ENCODE results near the gene INSRR.

Gene INSRR

DNA sequence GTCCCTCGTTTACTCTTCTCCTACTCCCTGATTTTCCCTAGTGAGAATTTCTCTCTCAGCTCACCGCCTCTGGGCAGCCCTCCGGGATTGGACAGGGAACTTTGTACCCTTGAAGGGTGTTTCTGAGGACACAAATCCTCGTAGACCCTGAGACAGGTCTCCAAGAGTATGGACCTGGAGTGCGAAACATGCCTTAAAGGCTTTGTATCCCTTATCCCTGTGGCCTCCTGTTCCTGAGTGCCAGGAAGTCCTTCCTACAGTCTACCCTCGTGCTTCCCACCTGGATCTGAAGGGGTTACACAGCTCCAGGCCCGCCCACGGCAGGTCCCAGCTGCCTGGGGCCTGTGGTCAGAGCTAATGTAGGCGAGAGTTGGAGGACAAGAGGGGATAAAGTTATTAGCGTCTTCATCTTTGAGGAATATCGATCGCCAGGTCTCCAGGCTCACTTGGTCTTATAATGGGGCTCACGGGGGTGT, 27.0 kb upstream of the INSRR start:
- Histone ChIP-seq H3K9me3 (ENCODE audit: insufficient read depth, low read length, severe bottlenecking) (no peaks in the 10 kb centered on the region), H3K36me3 (ENCODE audit: insufficient read depth, low read length) (no peaks in the 10 kb centered on the region), H3K4me2 (ENCODE audit: insufficient read depth, low read length) (no peak overlapping the region), H2AFZ (ENCODE audit: low read depth, low read length) (no peak overlapping the region), H3K79me2 (ENCODE audit: insufficient read depth, low read length) (no peaks in the 10 kb centered on the region), H3K27ac (ENCODE audit: low read length) (no peak overlapping the region), H3K4me3 (ENCODE audit: low read depth in 1 of 2, low read length in 2 of 2) (no peak overlapping the region), H3K9ac (ENCODE audit: low read depth, low read length) (no peak overlapping the region), H3K4me1 (ENCODE audit: insufficient read depth, low read length) (peaks cover 3% of the 10 kb centered on the region; the same call in 1 of the 2 replicates), H4K20me1 (ENCODE audit: insufficient read depth, low read length) (peaks cover 3% of the 10 kb centered on the region), H3K27me3 (ENCODE audit: insufficient read depth, low read length, poor library complexity) (peaks cover 21% of the 10 kb centered on the region)
- no peak for DNase-seq
- TF ChIP-seq EZH2 (IDR thresholded peaks at IDR 0.05; ENCODE audit: borderline replicate concordance, low read depth, low read length, severe bottlenecking) (no peak), CTCF (IDR thresholded peaks at IDR 0.05; ENCODE audit: borderline replicate concordance, extremely low read depth, low read length, poor library complexity, severe bottlenecking) (no peak)
- no peak for ATAC-seq (ENCODE audit: insufficient read depth, low read depth)

DNA sequence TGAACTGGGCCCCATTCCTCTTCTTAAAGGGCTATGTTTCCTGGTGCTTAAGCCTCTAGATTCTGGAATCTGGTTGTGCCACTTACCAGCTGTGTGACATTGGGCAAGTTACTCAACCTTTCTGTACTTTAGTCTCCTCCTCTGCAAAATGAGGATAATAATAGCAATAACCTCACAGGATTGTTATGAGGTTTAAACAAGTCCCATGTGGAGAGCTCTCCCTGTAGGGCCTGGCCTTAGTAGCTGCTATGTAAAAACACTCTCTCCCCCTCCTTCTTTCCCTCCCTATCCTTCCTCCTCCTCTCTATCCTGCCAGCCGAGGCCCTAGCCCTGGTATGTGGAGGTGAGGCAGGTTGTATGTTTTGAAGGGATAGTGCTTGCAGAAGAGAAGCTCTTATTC, 26.4 kb upstream of the INSRR start:
- TF ChIP-seq CTCF (IDR thresholded peaks at IDR 0.05; ENCODE audit: borderline replicate concordance, extremely low read depth, low read length, poor library complexity, severe bottlenecking) (no peak), EZH2 (IDR thresholded peaks at IDR 0.05; ENCODE audit: borderline replicate concordance, low read depth, low read length, severe bottlenecking) (no peak)
- peaks cover 21% of the 10 kb centered on the region for H3K27me3 ChIP-seq (ENCODE audit: insufficient read depth, low read length, poor library complexity)
- H3K4me2 ChIP-seq (ENCODE audit: insufficient read depth, low read length), result no peak overlapping the region
- H4K20me1 ChIP-seq (ENCODE audit: insufficient read depth, low read length), result peaks cover 3% of the 10 kb centered on the region
- no peak for ATAC-seq (ENCODE audit: insufficient read depth, low read depth)
- H3K27ac ChIP-seq (ENCODE audit: low read length), result no peak overlapping the region
- no peak for DNase-seq
- no peaks in the 10 kb centered on the region for H3K79me2 ChIP-seq (ENCODE audit: insufficient read depth, low read length)
- no peak overlapping the region for H3K9ac ChIP-seq (ENCODE audit: low read depth, low read length)
- H3K36me3 ChIP-seq (ENCODE audit: insufficient read depth, low read length), result no peaks in the 10 kb centered on the region
- no peaks in the 10 kb centered on the region for H3K9me3 ChIP-seq (ENCODE audit: insufficient read depth, low read length, severe bottlenecking)
- H2AFZ ChIP-seq (ENCODE audit: low read depth, low read length), result no peak overlapping the region
- peaks cover 3% of the 10 kb centered on the region; the same call in 1 of the 2 replicates for H3K4me1 ChIP-seq (ENCODE audit: insufficient read depth, low read length)
- no peak overlapping the region for H3K4me3 ChIP-seq (ENCODE audit: low read depth in 1 of 2, low read length in 2 of 2)

DNA sequence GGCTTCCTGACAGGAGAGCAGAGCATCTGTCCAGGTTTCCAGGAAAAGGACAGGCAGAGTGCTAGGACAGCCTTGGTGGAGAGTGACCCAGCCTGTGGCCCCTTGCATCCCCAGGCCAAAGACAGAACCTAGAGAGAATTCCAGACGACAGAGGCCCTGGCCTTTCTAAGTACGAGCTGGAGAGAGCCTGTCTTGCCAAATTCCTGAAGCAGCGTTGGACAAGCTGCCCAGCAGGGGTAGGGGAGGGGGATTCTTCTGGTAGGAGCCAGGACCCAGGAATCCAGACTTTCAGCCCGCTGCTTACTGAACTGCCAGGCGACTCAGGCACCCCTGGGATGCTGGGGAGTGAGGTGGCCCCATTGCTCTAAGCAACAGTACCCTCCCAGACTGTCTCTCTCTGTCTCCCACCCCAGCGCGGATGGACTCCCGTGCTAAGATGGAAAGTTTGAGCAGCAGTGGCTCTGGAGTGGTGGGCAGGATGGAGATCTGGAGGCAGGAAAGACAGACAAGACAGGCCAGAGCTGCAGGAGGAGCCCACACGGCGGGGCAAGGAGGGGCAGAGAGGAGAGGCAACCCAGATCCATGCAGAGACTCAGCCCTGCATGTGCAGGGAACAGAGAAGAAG, 25.8 kb upstream of the INSRR start:
- TF ChIP-seq EZH2 (IDR thresholded peaks at IDR 0.05; ENCODE audit: borderline replicate concordance, low read depth, low read length, severe bottlenecking), result no peak
- TF ChIP-seq CTCF (IDR thresholded peaks at IDR 0.05; ENCODE audit: borderline replicate concordance, extremely low read depth, low read length, poor library complexity, severe bottlenecking), result no peak
- Histone ChIP-seq H3K27me3 (ENCODE audit: insufficient read depth, low read length, poor library complexity) (peaks cover 21% of the 10 kb centered on the region), H3K27ac (ENCODE audit: low read length) (no peak overlapping the region), H4K20me1 (ENCODE audit: insufficient read depth, low read length) (peaks cover 3% of the 10 kb centered on the region), H2AFZ (ENCODE audit: low read depth, low read length) (no peak overlapping the region), H3K9ac (ENCODE audit: low read depth, low read length) (no peak overlapping the region), H3K4me2 (ENCODE audit: insufficient read depth, low read length) (no peak overlapping the region), H3K4me1 (ENCODE audit: insufficient read depth, low read length) (no peaks in the 10 kb centered on the region), H3K36me3 (ENCODE audit: insufficient read depth, low read length) (no peaks in the 10 kb centered on the region), H3K4me3 (ENCODE audit: low read depth in 1 of 2, low read length in 2 of 2) (no peak overlapping the region), H3K9me3 (ENCODE audit: insufficient read depth, low read length, severe bottlenecking) (no peaks in the 10 kb centered on the region), H3K79me2 (ENCODE audit: insufficient read depth, low read length) (no peaks in the 10 kb centered on the region)
- ATAC-seq (ENCODE audit: insufficient read depth, low read depth), result no peak
- DNase-seq, result no peak

All from DND-41 (cell line).